Measurements from ENCODE around the gene MCM9.
"Not testable (repeated sequence)": the region's sequence is repeated elsewhere in the genome, so short reads cannot be mapped to it uniquely, and the experiment has no call there.

MCM9 gene

GRCh38 chr6:118791499-118791898 lies 143.5 kb downstream of the MCM9 start:
- no peak for DNase-seq

GRCh38 chr6:118789954-118790353 lies 145.0 kb downstream of the MCM9 start:
- DNase-seq: no peak

GRCh38 chr6:118789419-118789818 lies 145.5 kb downstream of the MCM9 start:
- no peak for DNase-seq

- DNase-seq: no peak
Observed at GRCh38 chr6:118788702-118789101, 146.3 kb downstream of the MCM9 start.

- peak; percentile 11 for DNase-seq
Observed at GRCh38 chr6:118787724-118788423, 147.1 kb downstream of the MCM9 start.

GRCh38 chr6:118786596-118787453 lies 148.1 kb downstream of the MCM9 start:
- no peak for DNase-seq

GRCh38 chr6:118785601-118786000 lies 149.4 kb downstream of the MCM9 start:
- DNase-seq: no peak

GRCh38 chr6:118784641-118785164 lies 150.3 kb downstream of the MCM9 start:
- DNase-seq: no peak

GRCh38 chr6:118783931-118784550 lies 150.9 kb downstream of the MCM9 start:
- no peak for DNase-seq

- DNase-seq: no peak
Observed at GRCh38 chr6:118782651-118783050, 152.3 kb downstream of the MCM9 start.

GRCh38 chr6:118781897-118782296 lies 153.1 kb downstream of the MCM9 start:
- DNase-seq: no peak

- DNase-seq: no peak
Observed at GRCh38 chr6:118780668-118781067, 154.3 kb downstream of the MCM9 start.

GRCh38 chr6:118776607-118777549 lies 158.1 kb downstream of the MCM9 start:
- peak; percentile 77 for DNase-seq

GRCh38 chr6:118775381-118775780 lies 159.6 kb downstream of the MCM9 start:
- no peak for DNase-seq

- DNase-seq: no peak
Observed at GRCh38 chr6:118774581-118774980, 160.4 kb downstream of the MCM9 start.

- DNase-seq: no peak
Observed at GRCh38 chr6:118772886-118773285, 162.1 kb downstream of the MCM9 start.

GRCh38 chr6:118771253-118771652 lies 163.7 kb downstream of the MCM9 start:
- DNase-seq: no peak

- DNase-seq: no peak
Observed at GRCh38 chr6:118770835-118771234, 164.1 kb downstream of the MCM9 start.

GRCh38 chr6:118770112-118770788 lies 164.7 kb downstream of the MCM9 start:
- DNase-seq: no peak

- DNase-seq: peak; percentile 47
Observed at GRCh38 chr6:118768904-118769325, 166.0 kb downstream of the MCM9 start.

GRCh38 chr6:118768441-118768840 lies 166.5 kb downstream of the MCM9 start:
- DNase-seq: no peak

GRCh38 chr6:118765316-118765715 lies 169.6 kb downstream of the MCM9 start:
- not testable (repeated sequence) for DNase-seq

Data from activated CD4-positive, alpha-beta T cell treated with anti-CD3 and anti-CD28 coated beads, Interleukin-2, Interleukin-6, amounts not matched to agents 100 ng/mL and 50 ng/mL, durations not matched to agents 16 hours and 8 hours (primary cell).